Pancreas (tissue), 10 donors: Measurements from ENCODE around the gene USP24. TPM values are rescaled to one million over a fixed set of nuclear protein-coding genes. Genes with fewer than 3 reads are reported as not detected.

Experiments
- ATAC-seq, 4 donors: fragments of 200-7000 bp; cut with Tn5 transposase; one replicate each; pipeline versions ENCODE4 v1.8.0 to v1.9.1; 2020; ENCODE audit warnings: mild to moderate bottlenecking in 4 of 4, moderate library complexity in 4 of 4
- DNase-seq, 6 donors: peaks; one replicate each; pipeline ENCODE4 v3.0.0-alpha.2; 2020
- FAIRE-seq: peaks from 2 replicates; lab custom pipeline; 2012; peaks lifted over from hg19 to GRCh38; lab: Jason Lieb, UNC
- H3K27ac ChIP-seq, 4 donors: fragments of 200-600 bp; sonication (generic); 1 replicate in 3 of 4; 2 replicates in 1 of 4; pipeline versions ENCODE4 v1.5.0 to v1.8.0; 2020
- H3K27me3 ChIP-seq, 4 donors: fragments of 200-600 bp; one replicate each; pipeline ENCODE4 v1.8.0; 2021
- H3K36me3 ChIP-seq, 3 donors: fragments of 200-600 bp; sonication (generic) in 1 of 3; one replicate each; pipeline versions ENCODE4 v1.5.0 to v1.8.0; 2020 to 2021
- H3K4me1 ChIP-seq, 3 donors: fragments of 200-600 bp; one replicate each; pipeline ENCODE4 v1.8.0; 2021
- H3K4me3 ChIP-seq, 4 donors: fragments of 200-600 bp; sonication (generic) in 2 of 4; one replicate each; pipeline versions ENCODE4 v1.5.0 to v1.8.0; 2020 to 2021
- H3K9me3 ChIP-seq, 4 donors: fragments of 200-600 bp; one replicate each; pipeline ENCODE4 v1.8.0; 2021
- CTCF ChIP-seq, 4 donors: fragments of 200-600 bp; sonication (generic) in 3 of 4; IDR thresholded peaks; one replicate each; pipeline versions ENCODE4 v1.5.0 to v1.8.0; 2021; ENCODE audit warnings: antibody characterized with exemption in 4 of 4
- WGBS, 2 donors: extraction: QIAGEN DNeasy Blood & Tissue Kit; methylation state at CpG; one replicate each; pipeline ENCODE4 v1.1.7; 2013; 5-methylcytosine and 5-hydroxymethylcytosine counted together
- intact Hi-C, 3 donors: fragments of 100-400 bp; cut with DNase I; formaldehyde crosslinking; loops; one replicate each; pipeline versions ENCODE4 v1.11.1 to v1.14.2; 2022
- polyA plus RNA-seq, 2 donors: library from polyadenylated mRNA; stranded (reverse); fragments of 200-250 nt; gene quantifications; one replicate each; pipeline ENCODE4 v1.2.3, GENCODE V29; 2013
- total RNA-seq, 6 donors: library from RNA; stranded (reverse); fragmentation: NEBNext Ultra II Directional in 4 of 6; extraction: Animal tissue kit (Norgen Biotek cat#: 25700) in 4 of 6; gene quantifications; one replicate each; pipeline versions ENCODE4 v1.2.1 to v1.2.4, GENCODE V29; 2021 to 2023
- donor health status: healthy with polysubstance abuse.
- donor health status: DM: no; HTN: no; CAD: no; lungs with moderate emphysema.
- donor health status: DM: no; HTN: no; CAD: no.
- donor health status: control.
- donor health status: control.
- donor health status: Bipolar disorder and iron deficiency.
- donor health status: DM: yes; HTN: yes; CAD: no.
- donor health status: DM: no; HTN: no; CAD: no.
- donor health status: DM: no; HTN: no; CAD: no.
- donor health status: DM: yes; HTN: yes; CAD: no.

The USP24 gene
- total and polyA plus RNA-seq, 8 donors = 7.5 to 26.8 (median 14.5) TPM

DNA sequence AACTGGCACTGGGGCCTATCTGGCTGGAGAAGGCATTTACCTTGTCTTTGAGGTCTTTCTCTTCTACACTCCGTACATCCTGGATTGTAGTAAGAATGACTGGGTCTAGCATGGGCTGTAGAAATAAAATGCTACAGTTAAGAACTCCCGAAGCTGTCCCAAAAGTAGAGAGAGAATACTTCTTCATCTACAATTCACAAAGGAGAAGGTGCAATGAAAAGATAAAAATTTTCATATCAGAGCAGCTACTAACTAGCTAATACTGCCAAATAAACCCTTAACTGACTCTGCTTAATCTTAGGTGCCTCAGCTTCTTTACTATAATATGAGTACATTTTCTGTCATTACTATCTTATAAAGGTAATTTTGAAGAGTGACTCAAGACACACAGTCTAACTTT is 55.6 kb downstream of the USP24 start:
- Histone ChIP-seq H3K36me3 (peaks cover 0 to 39% (median 18%) of the 10 kb centered on the region in 3 donors), H3K27ac (no peak overlapping the region), H3K4me3 (no peak overlapping the region), H3K4me1 (no peaks in the 10 kb centered on the region), H3K27me3 (no peaks in the 10 kb centered on the region), H3K9me3 (no peaks in the 10 kb centered on the region)
- ATAC-seq (no peak), FAIRE-seq (no peak), DNase-seq (no peak)
- TF ChIP-seq CTCF (IDR thresholded peaks at IDR 0.05) = no peak
- intact Hi-C loops = no loop called here
- 96 to 99% methylated on average over 2 of the region's 2 CpGs for WGBS, 2 donors

GRCh38 chr1:55156608-55157007 is 58.6 kb downstream of the USP24 start:
- peaks cover 0 to 52% (median 15%) of the 10 kb centered on the region in 3 donors for H3K36me3 ChIP-seq

GRCh38 chr1:55156093-55156492 is 59.1 kb downstream of the USP24 start:
- peaks cover 0 to 52% (median 12%) of the 10 kb centered on the region in 3 donors for H3K36me3 ChIP-seq
- no peak for DNase-seq
- no peaks in the 10 kb centered on the region for H3K9me3 ChIP-seq
- H3K27ac ChIP-seq = no peak overlapping the region
- no peaks in the 10 kb centered on the region for H3K4me1 ChIP-seq
- H3K4me3 ChIP-seq = no peak overlapping the region
- no peak for TF ChIP-seq CTCF (IDR thresholded peaks at IDR 0.05)
- ATAC-seq = no peak
- no peaks in the 10 kb centered on the region for H3K27me3 ChIP-seq
- FAIRE-seq = no peak
- intact Hi-C loops = no loop called here

More at GRCh38 chr1:55156608-55157007, 58.6 kb downstream of the USP24 start:
- WGBS, 2 donors = 97 to 99% methylated on average over 3 of the region's 3 CpGs
- no peak for FAIRE-seq
- no peak for ATAC-seq
- Histone ChIP-seq H3K4me1 (no peaks in the 10 kb centered on the region), H3K27ac (no peak overlapping the region), H3K27me3 (no peaks in the 10 kb centered on the region), H3K9me3 (no peaks in the 10 kb centered on the region), H3K4me3 (no peak overlapping the region)
- DNase-seq = no peak
- no peak for TF ChIP-seq CTCF (IDR thresholded peaks at IDR 0.05)
- intact Hi-C loops = no loop called here

GRCh38 chr1:55155522-55155921 is 59.6 kb downstream of the USP24 start:
- H3K4me3 ChIP-seq = no peak overlapping the region
- intact Hi-C loops = no loop called here
- no peak for TF ChIP-seq CTCF (IDR thresholded peaks at IDR 0.05)
- FAIRE-seq (no peak), ATAC-seq (peak in 1 of 4 donors; percentile 30), DNase-seq (peak in 2 of 6 donors; percentile 5 to 14)
- peaks cover 0 to 50% (median 12%) of the 10 kb centered on the region in 3 donors for H3K36me3 ChIP-seq
- no peak overlapping the region for H3K27ac ChIP-seq
- 79 to 81% methylated on average over 6 of the region's 6 CpGs for WGBS, 2 donors
- H3K4me1 ChIP-seq = no peaks in the 10 kb centered on the region
- no peaks in the 10 kb centered on the region for H3K27me3 ChIP-seq
- H3K9me3 ChIP-seq = no peaks in the 10 kb centered on the region

GRCh38 chr1:55154616-55155015 is 60.5 kb downstream of the USP24 start:
- intact Hi-C loops = no loop called here
- Histone ChIP-seq H3K27me3 (no peaks in the 10 kb centered on the region), H3K36me3 (peaks cover 0 to 41% (median 12%) of the 10 kb centered on the region in 3 donors), H3K4me1 (no peaks in the 10 kb centered on the region), H3K27ac (no peak overlapping the region), H3K9me3 (no peaks in the 10 kb centered on the region), H3K4me3 (no peak overlapping the region)
- no peak for TF ChIP-seq CTCF (IDR thresholded peaks at IDR 0.05)
- no peak for DNase-seq
- no peak for ATAC-seq
- FAIRE-seq = no peak
- WGBS, 2 donors = 88% methylated on average over 5 of the region's 5 CpGs
